DOHH2 (cell line): ENCODE data around the gene GABRG3.

Experiments used
- CTCF ChIP-seq: fragments of 200-600 bp; sonication (generic); IDR thresholded peaks from one replicate; pipeline ENCODE4 v1.5.1; 2014; ENCODE audit warnings: antibody characterized with exemption, mild to moderate bottlenecking, low read depth, low read length; ENCODE audit not compliant: poor library complexity, severe bottlenecking
- EZH2phosphoT487 ChIP-seq: fragments of 200-600 bp; sonication (generic); IDR thresholded peaks from 2 replicates; pipeline ENCODE4 v1.6.1; 2017; ENCODE audit warnings: borderline replicate concordance, mild to moderate bottlenecking, antibody characterized with exemption, low read length, moderate library complexity, mixed read lengths

- TF ChIP-seq CTCF (no peak), EZH2phosphoT487 (no peak)
Measured at GRCh38 chr15:27509014-27509413, 538.0 kb downstream of the GABRG3 start.
